B cell (primary cell): ENCODE data around the gene FCER1A. TPM values are rescaled to one million over a fixed set of nuclear protein-coding genes. Genes with fewer than 3 reads are reported as not detected.

Experiments
- ATAC-seq: fragments of 200-7000 bp; cut with Tn5 transposase; one replicate; pipeline ENCODE4 v1.10.0; 2021; ENCODE audit warnings: low read depth, mild to moderate bottlenecking, moderate number of reproducible peaks, moderate library complexity
- CTCF ChIA-PET: fragments of 350-600 bp; sonication (Branson Sonifier 250); formaldehyde crosslinking; loops from one replicate; lab custom pipeline; 2021; ENCODE audit warnings: antibody characterized with exemption, inconsistent platforms; lab: Charles Lee
- POLR2A ChIA-PET: fragments of 350-600 bp; sonication (Branson Sonifier 250); formaldehyde crosslinking; loops from one replicate; lab custom pipeline; 2021; ENCODE audit warnings: antibody characterized with exemption; lab: Charles Lee
- DNase-seq: peaks from one replicate; pipeline ENCODE4 v3.0.0; 2013
- H2AFZ ChIP-seq: 2 replicates; pipeline ENCODE4 v1.6.1; 2012; ENCODE audit warnings: mild to moderate bottlenecking, low read depth, low read length; ENCODE audit not compliant: insufficient read depth, poor library complexity, severe bottlenecking
- H3K27ac ChIP-seq, 2 donors: 1 replicate in 1 of 2; 2 replicates in 1 of 2; pipeline ENCODE4 v1.5.1; 2012 to 2013; ENCODE audit warnings: low read length in 2 of 2, mild to moderate bottlenecking in 2 of 2, moderate library complexity in 1 of 2
- H3K27me3 ChIP-seq, 4 experiments: fragments of 200-600 bp in 1 of 4; sonication (generic) in 1 of 4; replicated peaks in 1 of 4; 1 replicate in 2 of 4; 2 replicates in 2 of 4; pipeline versions ENCODE4 v1.6.1 to v1.7.0; 2013 to 2016; ENCODE audit warnings: low read length in 3 of 4, mild to moderate bottlenecking in 2 of 4, mixed read lengths in 1 of 4, moderate library complexity in 1 of 4; ENCODE audit not compliant: insufficient read depth in 4 of 4, control insufficient read depth in 3 of 4; ENCODE audit errors: control extremely low read depth in 1 of 4
- H3K36me3 ChIP-seq, 2 experiments: replicated peaks in 1 of 2; 1 replicate in 1 of 2; 2 replicates in 1 of 2; pipeline versions ENCODE4 v1.6.1 to v1.7.1; 2013; ENCODE audit warnings: low read length in 1 of 2; ENCODE audit not compliant: insufficient read depth in 2 of 2, control insufficient read depth in 1 of 2; ENCODE audit errors: control extremely low read depth in 1 of 2, extremely low read depth in 1 of 2
- H3K4me1 ChIP-seq, 2 donors: fragments of 200-600 bp in 1 of 2; sonication (generic) in 1 of 2; 1 replicate in 1 of 2; 2 replicates in 1 of 2; pipeline versions ENCODE4 v1.5.1 to v1.6.1; 2013 to 2017; ENCODE audit warnings: low read length in 2 of 2; ENCODE audit not compliant: control insufficient read depth in 2 of 2, insufficient read depth in 2 of 2
- H3K4me2 ChIP-seq: replicated peaks from 2 replicates; pipeline ENCODE3; 2012; ENCODE audit warnings: mild to moderate bottlenecking, low read depth, low read length; ENCODE audit not compliant: poor library complexity, severe bottlenecking
- H3K4me3 ChIP-seq, 5 experiments: fragments of 200-600 bp in 1 of 5; sonication (generic) in 1 of 5; 1 replicate in 3 of 5; 2 replicates in 2 of 5; pipeline versions ENCODE4 v1.5.1 to v1.7.0; 2011 to 2016; ENCODE audit warnings: low read length in 4 of 5, mild to moderate bottlenecking in 4 of 5, low read depth in 2 of 5, control low read depth in 1 of 5, moderate library complexity in 1 of 5; ENCODE audit not compliant: insufficient read depth in 1 of 5; ENCODE audit errors: control extremely low read depth in 1 of 5, extremely low read depth in 1 of 5
- H3K79me2 ChIP-seq: fragments of 200-600 bp; sonication (generic); one replicate; pipeline ENCODE4 v1.6.0; 2016; ENCODE audit warnings: low read length; ENCODE audit not compliant: control insufficient read depth, insufficient read depth
- H3K9ac ChIP-seq: fragments of 200-600 bp; sonication (generic); 2 replicates; pipeline ENCODE4 v1.6.1; 2017; ENCODE audit warnings: mild to moderate bottlenecking, low read length, moderate library complexity
- H3K9me3 ChIP-seq, 3 donors: one replicate each; pipeline versions ENCODE4 v1.6.1 to v1.7.1; 2013; ENCODE audit warnings: low read length in 2 of 3; ENCODE audit not compliant: control insufficient read depth in 2 of 3, insufficient read depth in 1 of 3; ENCODE audit errors: control extremely low read depth in 1 of 3
- H4K20me1 ChIP-seq: 2 replicates; pipeline ENCODE4 v1.6.0; 2012; ENCODE audit warnings: mild to moderate bottlenecking, low read length; ENCODE audit not compliant: insufficient read depth, control insufficient read depth, poor library complexity, severe bottlenecking
- H3K27ac Mint-ChIP-seq: one replicate; pipeline ENCODE4 v1.8.0; 2021; ENCODE audit warnings: mixed read lengths
- H3K27me3 Mint-ChIP-seq: one replicate; pipeline ENCODE4 v1.8.0; 2021; ENCODE audit warnings: mixed read lengths
- H3K4me1 Mint-ChIP-seq: one replicate; pipeline ENCODE4 v1.8.0; 2021; ENCODE audit warnings: mixed read lengths
- H3K4me3 Mint-ChIP-seq: one replicate; pipeline ENCODE4 v1.8.0; 2021; ENCODE audit warnings: mixed read lengths
- H3K9me3 Mint-ChIP-seq: one replicate; pipeline ENCODE4 v1.8.0; 2022; ENCODE audit warnings: mixed read lengths; ENCODE audit not compliant: insufficient read depth
- EZH2 ChIP-seq: IDR thresholded peaks from 2 replicates; pipeline ENCODE4 v1.6.1; 2012; ENCODE audit warnings: borderline replicate concordance, low read depth, mild to moderate bottlenecking, moderate library complexity, low read length; ENCODE audit not compliant: insufficient read depth, poor library complexity, severe bottlenecking
- WGBS: methylation state at CpG from one replicate; pipeline ENCODE4 v1.1.5; 2013; ENCODE audit warnings: missing lambda C conversion rate; ENCODE audit not compliant: insufficient coverage; 5-methylcytosine and 5-hydroxymethylcytosine counted together
- intact Hi-C: fragments of 100-400 bp; cut with micrococcal nuclease; formaldehyde crosslinking; loops from one replicate; pipeline ENCODE4 v1.10.0; 2022
- polyA plus RNA-seq: library from polyadenylated mRNA; depleted of rRNA; stranded (reverse); fragments of >200 nt; gene quantifications from 2 replicates; pipeline ENCODE4 v1.2.3, GENCODE V29; 2012
- total RNA-seq, 2 donors: library from RNA; stranded (reverse); fragments of 120-200 nt in 1 of 2; gene quantifications; 1 replicate in 1 of 2; 2 replicates in 1 of 2; pipeline versions ENCODE4 v1.2.3 to v1.2.4, GENCODE V29; 2013 to 2022
- TF ChIP-seq, protein P1 (sequence below): fragments of 200-600 bp; IDR thresholded peaks from one replicate; pipeline ENCODE4 v1.8.0; 2022; ENCODE audit warnings: antibody characterized with exemption, mild to moderate bottlenecking

Gene FCER1A
- total and polyA plus RNA-seq, 2 donors (not counting 1 experiment from before 2014, with no cell fraction given): 0.69 TPM; not detected in 1

- ChIA-PET POLR2A (no interaction called here), CTCF (no interaction called here)
- Histone ChIP-seq H3K4me3 (no peak overlapping the region), H3K9ac (no peak overlapping the region), H3K79me2 (no peaks in the 10 kb centered on the region), H4K20me1 (no peaks in the 10 kb centered on the region), H3K36me3 (no peaks in the 10 kb centered on the region), H3K4me1 (no peaks in the 10 kb centered on the region), H2AFZ (no peak overlapping the region), H3K4me2 (no peak overlapping the region), H3K27ac (no peak overlapping the region), H3K27me3 (peaks cover 0 to 4% (median under 1%) of the 10 kb centered on the region in 4 experiments), H3K9me3 (no peaks in the 10 kb centered on the region)
- Mint-ChIP-seq H3K9me3 (no peaks in the 10 kb centered on the region), H3K27me3 (peaks cover 21% of the 10 kb centered on the region), H3K4me1 (no peaks in the 10 kb centered on the region), H3K27ac (no peak overlapping the region), H3K4me3 (no peak overlapping the region)
- intact Hi-C loops: no loop called here
- 17% methylated on average over 1 of the region's 2 CpGs for WGBS
- no peak for ATAC-seq
- DNase-seq: no peak
- TF ChIP-seq EZH2: no peak
- TF ChIP-seq, protein P1, sequence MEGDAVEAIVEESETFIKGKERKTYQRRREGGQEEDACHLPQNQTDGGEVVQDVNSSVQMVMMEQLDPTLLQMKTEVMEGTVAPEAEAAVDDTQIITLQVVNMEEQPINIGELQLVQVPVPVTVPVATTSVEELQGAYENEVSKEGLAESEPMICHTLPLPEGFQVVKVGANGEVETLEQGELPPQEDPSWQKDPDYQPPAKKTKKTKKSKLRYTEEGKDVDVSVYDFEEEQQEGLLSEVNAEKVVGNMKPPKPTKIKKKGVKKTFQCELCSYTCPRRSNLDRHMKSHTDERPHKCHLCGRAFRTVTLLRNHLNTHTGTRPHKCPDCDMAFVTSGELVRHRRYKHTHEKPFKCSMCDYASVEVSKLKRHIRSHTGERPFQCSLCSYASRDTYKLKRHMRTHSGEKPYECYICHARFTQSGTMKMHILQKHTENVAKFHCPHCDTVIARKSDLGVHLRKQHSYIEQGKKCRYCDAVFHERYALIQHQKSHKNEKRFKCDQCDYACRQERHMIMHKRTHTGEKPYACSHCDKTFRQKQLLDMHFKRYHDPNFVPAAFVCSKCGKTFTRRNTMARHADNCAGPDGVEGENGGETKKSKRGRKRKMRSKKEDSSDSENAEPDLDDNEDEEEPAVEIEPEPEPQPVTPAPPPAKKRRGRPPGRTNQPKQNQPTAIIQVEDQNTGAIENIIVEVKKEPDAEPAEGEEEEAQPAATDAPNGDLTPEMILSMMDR: no peak
These were observed 32.7 kb downstream of the FCER1A start for GRCh38 chr1:159334797-159335196.

- no peak overlapping the region for H3K27ac ChIP-seq
- H3K4me2 ChIP-seq: no peak overlapping the region
- H3K4me3 Mint-ChIP-seq: no peak overlapping the region
- DNase-seq (no peak), ATAC-seq (no peak)
- H3K4me3 ChIP-seq: no peak overlapping the region
- H3K79me2 ChIP-seq: no peaks in the 10 kb centered on the region
- H3K27me3 Mint-ChIP-seq: peaks cover 25% of the 10 kb centered on the region
- no peak overlapping the region for H2AFZ ChIP-seq
- H3K9ac ChIP-seq: no peak overlapping the region
- no peaks in the 10 kb centered on the region for H3K36me3 ChIP-seq
- H3K27me3 ChIP-seq: peaks cover 0 to 4% (median 1%) of the 10 kb centered on the region in 4 experiments
- no peaks in the 10 kb centered on the region for H3K9me3 ChIP-seq
- POLR2A ChIA-PET: no interaction called here
- TF ChIP-seq EZH2: no peak
- TF ChIP-seq, protein P1: no peak
- H3K4me1 ChIP-seq: no peaks in the 10 kb centered on the region
- intact Hi-C loops: no loop called here
- no peaks in the 10 kb centered on the region for H3K4me1 Mint-ChIP-seq
- CTCF ChIA-PET: no interaction called here
- no peaks in the 10 kb centered on the region for H4K20me1 ChIP-seq
- no peak overlapping the region for H3K27ac Mint-ChIP-seq
- no peaks in the 10 kb centered on the region for H3K9me3 Mint-ChIP-seq
These were observed 35.9 kb downstream of the FCER1A start for GRCh38 chr1:159338018-159338417.
